Lower lobe of right lung (tissue), 2 donors: ENCODE measurements around the gene ANXA4. TPM values are rescaled to one million over a fixed set of nuclear protein-coding genes. Genes with fewer than 3 reads are reported as not detected.

Experiments used
- ATAC-seq, 2 donors: fragments of 200-7000 bp; cut with Tn5 transposase; one replicate each; pipeline ENCODE4 v1.9.1; 2020 to 2022; ENCODE audit warnings: mild to moderate bottlenecking in 2 of 2, moderate library complexity in 2 of 2
- DNase-seq: peaks from one replicate; pipeline ENCODE4 v3.0.0-alpha.2; 2020
- H3K27ac ChIP-seq: fragments of 200-600 bp; one replicate; pipeline ENCODE4 v1.8.0; 2022
- H3K27me3 ChIP-seq: fragments of 200-600 bp; one replicate; pipeline ENCODE4 v1.8.0; 2022; ENCODE audit warnings: low read depth
- H3K36me3 ChIP-seq: fragments of 200-600 bp; one replicate; pipeline ENCODE4 v1.8.0; 2022; ENCODE audit warnings: mild to moderate bottlenecking
- H3K4me1 ChIP-seq: fragments of 200-600 bp; one replicate; pipeline ENCODE4 v1.8.0; 2022
- H3K4me3 ChIP-seq: fragments of 200-600 bp; one replicate; pipeline ENCODE4 v1.8.0; 2022; ENCODE audit warnings: mild to moderate bottlenecking
- H3K9me3 ChIP-seq: fragments of 200-600 bp; one replicate; pipeline ENCODE4 v1.8.0; 2022
- intact Hi-C: fragments of 100-400 bp; cut with DNase I; formaldehyde crosslinking; loops from one replicate; pipeline ENCODE4 v1.11.0; 2022
- total RNA-seq: library from RNA; stranded (reverse); fragmentation: NEBNext Ultra II Directional; extraction: Animal tissue kit (Norgen Biotek cat#: 25700); gene quantifications from one replicate; pipeline ENCODE4 v1.2.1, GENCODE V29; 2021
- TF ChIP-seq, protein P1 (sequence below): fragments of 200-600 bp; IDR thresholded peaks from one replicate; pipeline ENCODE4 v1.8.0; 2022; ENCODE audit warnings: antibody characterized with exemption, mild to moderate bottlenecking
- donor health status: DM: no; HTN: yes; CAD: no; lungs with severe emphysema.

Gene ANXA4
- total RNA-seq, 1 donor from 2014 or later, result 173 TPM

DNA sequence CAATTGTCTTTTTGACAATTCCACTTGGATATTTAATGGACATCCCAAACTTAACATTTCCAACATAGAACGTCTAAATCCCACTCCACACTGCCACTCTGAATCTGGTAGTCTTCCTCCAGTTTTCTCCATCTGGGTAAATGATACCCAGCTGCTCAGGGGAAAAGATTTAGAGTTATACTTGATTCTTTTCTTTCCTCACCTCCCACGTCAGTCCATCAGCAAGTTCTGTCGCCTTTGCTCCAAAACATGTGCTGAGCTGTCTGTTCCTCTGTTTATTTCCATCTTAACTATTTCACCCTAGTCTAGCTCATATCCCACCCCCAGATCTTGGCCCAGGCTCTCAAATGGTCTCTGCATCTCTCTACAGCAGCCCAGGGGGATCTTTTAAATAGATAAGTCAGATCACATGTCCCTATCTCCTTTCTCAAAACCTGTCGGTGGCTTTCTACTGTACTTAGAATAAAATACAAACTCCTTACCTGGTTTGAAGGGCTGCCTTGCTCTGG is 44.2 kb downstream of the ANXA4 start:
- H3K27ac ChIP-seq, result peak overlapping the region; percentile 4
- no peaks in the 10 kb centered on the region for H3K27me3 ChIP-seq
- TF ChIP-seq, protein P1, sequence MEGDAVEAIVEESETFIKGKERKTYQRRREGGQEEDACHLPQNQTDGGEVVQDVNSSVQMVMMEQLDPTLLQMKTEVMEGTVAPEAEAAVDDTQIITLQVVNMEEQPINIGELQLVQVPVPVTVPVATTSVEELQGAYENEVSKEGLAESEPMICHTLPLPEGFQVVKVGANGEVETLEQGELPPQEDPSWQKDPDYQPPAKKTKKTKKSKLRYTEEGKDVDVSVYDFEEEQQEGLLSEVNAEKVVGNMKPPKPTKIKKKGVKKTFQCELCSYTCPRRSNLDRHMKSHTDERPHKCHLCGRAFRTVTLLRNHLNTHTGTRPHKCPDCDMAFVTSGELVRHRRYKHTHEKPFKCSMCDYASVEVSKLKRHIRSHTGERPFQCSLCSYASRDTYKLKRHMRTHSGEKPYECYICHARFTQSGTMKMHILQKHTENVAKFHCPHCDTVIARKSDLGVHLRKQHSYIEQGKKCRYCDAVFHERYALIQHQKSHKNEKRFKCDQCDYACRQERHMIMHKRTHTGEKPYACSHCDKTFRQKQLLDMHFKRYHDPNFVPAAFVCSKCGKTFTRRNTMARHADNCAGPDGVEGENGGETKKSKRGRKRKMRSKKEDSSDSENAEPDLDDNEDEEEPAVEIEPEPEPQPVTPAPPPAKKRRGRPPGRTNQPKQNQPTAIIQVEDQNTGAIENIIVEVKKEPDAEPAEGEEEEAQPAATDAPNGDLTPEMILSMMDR, result no peak
- no peaks in the 10 kb centered on the region for H3K9me3 ChIP-seq
- peaks cover 52% of the 10 kb centered on the region for H3K36me3 ChIP-seq
- H3K4me3 ChIP-seq, result no peak overlapping the region
- DNase-seq (no peak), ATAC-seq (no peak)
- intact Hi-C loops, result no loop called here
- H3K4me1 ChIP-seq, result peaks cover 39% of the 10 kb centered on the region

DNA sequence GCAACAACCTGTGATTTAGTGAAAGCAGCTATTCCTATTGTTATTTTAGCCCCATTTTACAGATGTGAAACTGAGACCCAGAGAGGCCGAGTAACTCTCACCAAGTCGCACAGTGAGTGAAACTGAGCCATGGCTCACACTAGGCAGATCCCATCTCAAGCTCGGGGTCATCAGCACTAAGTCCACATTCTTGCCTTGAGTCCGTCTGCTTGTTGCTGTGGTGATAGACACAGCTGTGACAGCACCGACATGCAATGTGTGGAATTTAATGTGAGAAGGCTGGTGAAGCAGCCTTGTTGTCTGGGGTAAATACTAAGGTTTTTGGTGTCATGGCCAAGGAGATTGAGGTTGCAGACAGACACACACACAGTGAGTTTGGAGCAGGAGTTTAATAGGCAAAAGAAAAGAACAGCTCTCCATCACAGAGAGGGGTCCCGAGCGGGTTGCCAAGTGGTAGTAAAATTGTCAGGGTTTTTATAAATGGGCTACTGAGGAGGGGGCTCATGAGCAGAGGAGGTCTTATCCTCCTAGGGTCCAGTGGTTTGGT is 47.3 kb downstream of the ANXA4 start:
- TF ChIP-seq, protein P1, result no peak
- H3K4me3 ChIP-seq, result no peak overlapping the region
- DNase-seq (no peak), ATAC-seq (peak; percentile 72 to 83)
- H3K4me1 ChIP-seq, result peaks cover 24% of the 10 kb centered on the region
- no peaks in the 10 kb centered on the region for H3K27me3 ChIP-seq
- intact Hi-C loops, result no loop called here
- H3K9me3 ChIP-seq, result no peaks in the 10 kb centered on the region
- peak overlapping the region; percentile 37 for H3K27ac ChIP-seq
- H3K36me3 ChIP-seq, result peaks cover 55% of the 10 kb centered on the region

DNA sequence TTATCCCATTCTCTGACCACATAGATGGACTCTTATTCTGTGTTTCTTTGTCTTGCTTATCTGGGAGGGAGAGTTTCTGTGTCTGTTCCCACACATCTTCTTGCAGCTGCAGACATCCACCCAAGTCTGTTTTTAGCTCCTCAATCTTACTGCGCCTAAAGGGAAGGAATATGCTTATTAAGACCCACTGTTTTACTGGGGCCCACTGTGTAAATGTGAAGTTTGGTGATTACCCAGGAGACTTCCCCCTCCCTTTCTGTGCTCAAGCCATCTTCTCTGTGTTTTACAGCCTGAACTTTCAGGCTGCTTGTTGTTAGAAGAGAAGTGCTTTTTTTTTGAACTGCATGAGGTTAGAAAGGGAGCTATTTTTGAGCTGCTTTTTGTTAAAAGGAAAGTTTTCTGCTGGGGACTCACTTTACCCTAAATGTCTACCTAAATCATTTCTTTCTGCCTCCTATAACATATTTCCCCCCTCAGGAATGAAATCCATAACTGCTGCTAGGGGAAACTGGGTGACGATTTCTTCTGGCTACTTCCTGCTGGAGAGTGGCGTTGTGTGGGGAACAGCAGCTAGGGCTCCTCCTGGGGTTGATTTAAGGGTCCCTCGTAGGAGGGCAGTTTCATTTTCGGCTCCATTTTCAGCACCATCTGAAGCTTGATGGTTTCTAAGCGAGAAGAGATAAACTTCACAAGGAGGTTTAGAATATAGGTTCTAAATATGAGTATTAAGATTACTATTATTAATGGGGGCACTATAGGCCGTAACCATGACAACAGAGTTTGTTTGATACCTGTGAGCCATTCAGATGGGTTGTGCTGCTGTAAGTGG is 48.1 kb downstream of the ANXA4 start:
- Histone ChIP-seq H3K9me3 (no peaks in the 10 kb centered on the region), H3K4me3 (no peak overlapping the region), H3K27ac (peak overlapping the region; percentile 37), H3K27me3 (no peaks in the 10 kb centered on the region), H3K36me3 (peaks cover 50% of the 10 kb centered on the region), H3K4me1 (peaks cover 24% of the 10 kb centered on the region)
- no peak for DNase-seq
- intact Hi-C loops, result no loop called here
- TF ChIP-seq, protein P1, result no peak
- peak in 1 of 2 donors; percentile 57 for ATAC-seq

DNA sequence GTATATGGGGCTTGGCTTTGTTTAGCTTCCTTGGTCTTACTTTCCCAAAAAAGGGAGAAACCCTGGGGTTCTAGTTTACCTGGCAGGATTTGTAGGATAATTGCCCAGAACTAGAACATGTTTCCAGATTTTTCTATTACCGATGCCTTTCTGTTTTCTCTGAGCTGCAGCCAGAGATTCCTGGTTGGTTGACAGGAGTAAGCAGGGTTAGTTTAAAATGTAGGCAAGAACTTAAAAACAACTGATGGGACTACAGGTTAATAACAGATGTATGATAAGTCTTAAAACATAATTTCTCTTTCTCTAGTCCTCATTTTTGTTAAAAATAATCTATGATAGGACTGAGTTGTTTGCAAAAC is 48.6 kb downstream of the ANXA4 start:
- Histone ChIP-seq H3K9me3 (no peaks in the 10 kb centered on the region), H3K4me3 (no peak overlapping the region), H3K4me1 (peaks cover 24% of the 10 kb centered on the region), H3K36me3 (peaks cover 44% of the 10 kb centered on the region), H3K27ac (peak overlapping the region; percentile 37), H3K27me3 (no peaks in the 10 kb centered on the region)
- intact Hi-C loops, result no loop called here
- TF ChIP-seq, protein P1, result no peak
- no peak for DNase-seq
- no peak for ATAC-seq

DNA sequence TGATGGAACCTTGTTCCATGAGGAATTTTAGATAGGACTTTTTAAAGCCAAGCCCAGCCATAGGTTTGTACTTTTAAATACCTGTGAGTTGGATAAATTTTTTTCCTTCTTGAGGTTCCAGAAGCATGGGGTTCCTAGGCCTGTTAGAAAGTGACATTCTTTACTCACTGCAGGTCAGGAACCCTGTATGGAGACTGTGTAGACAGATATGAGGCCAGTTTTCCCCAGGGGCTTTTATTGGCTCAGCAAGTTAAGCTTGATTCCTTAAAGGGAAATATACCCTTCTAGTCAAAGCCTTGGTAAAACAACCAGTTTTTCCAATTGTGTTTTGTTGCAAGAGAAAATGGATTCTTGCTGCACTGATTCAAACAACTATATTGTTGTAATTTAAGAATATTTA is 49.1 kb downstream of the ANXA4 start:
- Histone ChIP-seq H3K27ac (no peak overlapping the region), H3K4me1 (peaks cover 24% of the 10 kb centered on the region), H3K9me3 (no peaks in the 10 kb centered on the region), H3K27me3 (no peaks in the 10 kb centered on the region), H3K4me3 (no peak overlapping the region), H3K36me3 (peaks cover 39% of the 10 kb centered on the region)
- TF ChIP-seq, protein P1, result no peak
- ATAC-seq (no peak), DNase-seq (no peak)
- intact Hi-C loops, result no loop called here
